HepG2 (cell line): ENCODE data around the gene TMEFF1.

Experiments used
- CEBPG ChIP-seq: IDR thresholded peaks from 2 replicates; pipeline ENCODE4 v1.6.1; 2016
- CTCF ChIP-seq: sonication (generic); formaldehyde crosslinking; IDR thresholded peaks from 2 replicates; pipeline ENCODE4 v1.5.0; 2020; ENCODE audit warnings: mild to moderate bottlenecking, missing genetic modification reagents, moderate library complexity
- GMEB1 ChIP-seq: sonication (generic); formaldehyde crosslinking; IDR thresholded peaks from 2 replicates; pipeline ENCODE4 v1.5.1; 2020; ENCODE audit warnings: missing genetic modification reagents, mild to moderate bottlenecking, borderline replicate concordance
- KDM4B ChIP-seq: sonication (generic); formaldehyde crosslinking; IDR thresholded peaks from 2 replicates; pipeline ENCODE4 v1.4.0; 2020; ENCODE audit warnings: missing genetic modification reagents
- NFYB ChIP-seq: sonication (generic); formaldehyde crosslinking; IDR thresholded peaks from 2 replicates; pipeline ENCODE4 v1.4.0; 2020; ENCODE audit warnings: missing genetic modification reagents
- NR3C1 ChIP-seq: sonication (generic); formaldehyde crosslinking; IDR thresholded peaks from 2 replicates; pipeline ENCODE4 v1.4.0; 2020; ENCODE audit warnings: missing genetic modification reagents
- RERE ChIP-seq: IDR thresholded peaks from 2 replicates; pipeline ENCODE4 v1.6.1; 2016; ENCODE audit warnings: low read depth, missing genetic modification reagents, missing compliant biosample characterization
- TOE1 ChIP-seq: sonication (generic); formaldehyde crosslinking; IDR thresholded peaks from 2 replicates; pipeline ENCODE4 v1.4.0; 2020; ENCODE audit warnings: mild to moderate bottlenecking, missing genetic modification reagents
- ZHX2 ChIP-seq, 2 experiments: sonication (generic) in 1 of 2; formaldehyde crosslinking in 1 of 2; IDR thresholded peaks; 2 replicates each; pipeline versions ENCODE4 v1.6.1 to v1.9.0; 2014 to 2022; ENCODE audit warnings: antibody characterized with exemption in 1 of 2, borderline replicate concordance in 1 of 2, inconsistent platforms in 1 of 2, low read depth in 1 of 2, missing genetic modification reagents in 1 of 2
- ZNF512 ChIP-seq: sonication (generic); formaldehyde crosslinking; IDR thresholded peaks from 2 replicates; pipeline ENCODE4 v1.4.0; 2020; ENCODE audit warnings: mild to moderate bottlenecking, missing genetic modification reagents
- TF ChIP-seq, protein P1 (sequence below), 2 experiments: fragments of 450-650 bp in 1 of 2; sonication (generic) in 1 of 2; formaldehyde crosslinking; IDR thresholded peaks; 2 replicates each; pipeline versions ENCODE4 v1.5.0 to v1.8.0; 2020 to 2022; ENCODE audit warnings: mild to moderate bottlenecking in 1 of 2, missing genetic modification reagents in 1 of 2

GRCh38 chr9:100431886-100432285, 41.1 kb upstream of the TMEFF1 start:
- no peak for TF ChIP-seq ZHX2 (IDR thresholded peaks at IDR 0.05; ENCODE audit: low read depth)
- TF ChIP-seq ZHX2 (CRISPR knock-in tag; IDR thresholded peaks at IDR 0.05; ENCODE audit: borderline replicate concordance) = no peak
- TF ChIP-seq RERE (CRISPR knock-in tag) = no peak
- TF ChIP-seq, protein P1, sequence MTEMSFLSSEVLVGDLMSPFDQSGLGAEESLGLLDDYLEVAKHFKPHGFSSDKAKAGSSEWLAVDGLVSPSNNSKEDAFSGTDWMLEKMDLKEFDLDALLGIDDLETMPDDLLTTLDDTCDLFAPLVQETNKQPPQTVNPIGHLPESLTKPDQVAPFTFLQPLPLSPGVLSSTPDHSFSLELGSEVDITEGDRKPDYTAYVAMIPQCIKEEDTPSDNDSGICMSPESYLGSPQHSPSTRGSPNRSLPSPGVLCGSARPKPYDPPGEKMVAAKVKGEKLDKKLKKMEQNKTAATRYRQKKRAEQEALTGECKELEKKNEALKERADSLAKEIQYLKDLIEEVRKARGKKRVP (CRISPR knock-in tag; IDR thresholded peaks at IDR 0.05) = no peak
- TF ChIP-seq NR3C1 (CRISPR knock-in tag) = no peak
- no peak for TF ChIP-seq NFYB (CRISPR knock-in tag)
- TF ChIP-seq TOE1 (CRISPR knock-in tag) = no peak
- no peak for TF ChIP-seq ZNF512 (CRISPR knock-in tag)
- no peak for TF ChIP-seq CTCF (CRISPR knock-in tag)
- no peak for TF ChIP-seq KDM4B (CRISPR knock-in tag)
- no peak for TF ChIP-seq CEBPG (CRISPR knock-in tag)
- TF ChIP-seq GMEB1 (CRISPR knock-in tag) = no peak
